HG03342 (cell line): ENCODE results near the gene CABLES1.
"Not testable (repeated sequence)": the region's sequence is repeated elsewhere in the genome, so short reads cannot be mapped to it uniquely, and the experiment has no call there.

Experiments
- ATAC-seq: cut with Tn5 transposase; IDR thresholded peaks from one replicate; pipeline ENCODE4 v1.9.1; 2021; ENCODE audit warnings: mild to moderate bottlenecking, moderate library complexity; ENCODE audit not compliant: unreplicated experiment

CABLES1 gene

DNA sequence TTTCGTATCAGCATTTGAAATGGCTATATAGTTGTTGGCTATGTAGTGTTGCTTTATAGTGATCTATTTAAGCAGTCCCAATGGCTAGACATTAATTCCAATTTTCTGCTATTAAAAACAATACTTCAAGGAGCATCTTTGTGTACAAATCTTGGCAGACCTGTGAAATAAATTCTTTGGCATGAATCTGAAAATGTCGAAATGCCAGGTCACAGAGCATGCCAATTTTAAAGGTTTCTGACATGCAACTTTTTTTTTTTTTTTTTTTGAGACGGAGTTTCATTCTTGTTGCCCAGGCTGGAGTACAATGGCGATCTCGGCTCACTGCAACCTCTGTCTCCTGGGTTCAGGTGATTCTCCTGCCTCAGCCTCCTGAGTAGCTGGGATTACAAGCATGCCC, 26.8 kb upstream of the CABLES1 start:
- no peak for ATAC-seq

GRCh38 chr18:23109163-23109562, 26.1 kb upstream of the CABLES1 start:
- not testable (repeated sequence) for ATAC-seq

DNA sequence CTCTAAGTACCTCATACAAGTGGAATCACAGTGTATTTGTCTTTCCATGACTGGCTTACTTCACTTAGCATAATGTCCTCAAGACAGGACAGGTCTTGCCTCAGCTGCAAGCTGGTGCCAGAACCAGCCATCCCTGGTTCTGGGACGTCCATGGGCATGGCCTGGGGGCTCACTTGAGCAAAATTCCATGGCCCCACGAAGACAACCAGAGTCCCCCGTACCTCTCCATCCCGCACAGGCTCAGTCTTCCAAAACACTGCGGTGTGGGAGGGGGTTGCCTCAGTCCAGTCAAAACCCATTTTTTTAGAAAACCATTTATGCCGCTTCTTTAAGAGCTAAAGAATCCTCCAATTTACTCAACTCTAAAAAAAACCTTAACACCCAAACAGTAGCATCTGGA, 21.7 kb upstream of the CABLES1 start:
- ATAC-seq, result no peak

DNA sequence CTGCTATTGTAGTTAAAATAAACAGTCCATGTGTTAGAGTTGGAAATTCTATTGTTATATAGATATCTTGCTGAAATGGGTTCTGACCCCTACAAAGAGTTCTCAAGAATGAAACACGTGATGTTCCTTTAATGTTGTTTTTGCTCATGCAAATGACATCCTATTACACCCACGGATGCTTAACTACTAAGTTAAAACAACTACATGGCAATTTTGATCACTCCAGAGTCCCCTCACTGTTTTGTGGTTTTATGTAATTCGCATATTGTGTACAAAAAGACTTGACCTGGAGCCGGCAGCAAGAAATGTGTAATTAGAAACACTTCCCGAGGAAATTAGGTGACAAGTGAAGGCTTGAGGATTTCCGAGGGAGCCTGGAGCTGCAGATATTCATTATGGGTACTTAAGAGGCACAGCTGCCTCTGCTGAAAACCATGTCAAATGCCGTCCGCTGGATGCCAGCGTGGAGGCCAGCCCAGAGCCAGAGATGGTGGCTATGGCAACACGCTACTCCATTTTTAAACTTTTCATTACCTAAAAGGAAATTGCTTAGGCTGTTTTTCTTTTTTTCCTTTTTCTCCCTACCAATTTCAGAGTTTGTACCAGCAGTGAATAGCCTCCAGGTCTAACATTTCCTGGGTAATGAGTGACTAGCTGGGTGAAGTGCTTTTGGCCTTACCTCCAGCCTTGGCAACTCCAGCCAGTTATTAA, 21.0 kb upstream of the CABLES1 start:
- no peak for ATAC-seq

DNA sequence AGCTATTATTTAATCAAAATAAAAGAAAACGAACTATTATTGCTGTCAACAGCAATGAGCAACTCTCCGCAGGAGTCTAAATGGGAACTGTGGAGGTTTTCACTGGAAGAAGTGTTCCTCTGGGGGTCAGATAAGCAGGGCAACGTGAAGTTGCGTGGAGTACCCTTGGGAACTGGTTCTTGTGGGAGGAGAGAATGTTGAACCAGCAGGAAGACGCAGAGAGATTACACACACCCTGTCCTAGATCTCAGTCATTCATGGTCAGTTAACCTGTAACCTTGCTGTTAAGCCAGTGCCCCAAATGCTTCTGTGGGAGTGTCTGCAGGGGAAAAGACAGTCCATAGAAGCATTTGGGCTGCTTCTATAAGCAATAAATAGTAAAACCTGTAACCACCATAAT, 20.4 kb upstream of the CABLES1 start:
- ATAC-seq, result no peak

- no peak for ATAC-seq
Measured at GRCh38 chr18:23115683-23116096, 19.6 kb upstream of the CABLES1 start.

DNA sequence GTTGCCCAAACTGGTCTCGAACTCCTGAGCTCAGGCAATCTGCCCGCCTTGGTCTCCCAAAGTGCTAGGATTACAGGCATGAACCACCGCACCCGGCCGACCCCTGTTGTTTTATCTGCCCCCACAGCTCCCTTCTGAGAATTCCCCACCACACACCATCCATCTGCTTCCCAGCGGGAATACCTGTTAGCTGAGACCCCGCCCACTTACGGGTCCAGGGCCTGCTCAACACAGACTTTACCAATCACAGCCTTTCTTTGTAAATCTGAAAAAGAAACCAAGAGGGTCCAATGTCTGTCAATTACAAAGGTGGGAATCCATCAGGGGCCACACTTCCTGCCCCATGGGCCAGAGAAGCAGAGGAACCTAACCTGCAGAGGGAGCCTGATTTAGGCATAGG, 14.2 kb upstream of the CABLES1 start:
- ATAC-seq, result no peak

GRCh38 chr18:23122334-23123229, 12.7 kb upstream of the CABLES1 start:
- ATAC-seq, result no peak

DNA sequence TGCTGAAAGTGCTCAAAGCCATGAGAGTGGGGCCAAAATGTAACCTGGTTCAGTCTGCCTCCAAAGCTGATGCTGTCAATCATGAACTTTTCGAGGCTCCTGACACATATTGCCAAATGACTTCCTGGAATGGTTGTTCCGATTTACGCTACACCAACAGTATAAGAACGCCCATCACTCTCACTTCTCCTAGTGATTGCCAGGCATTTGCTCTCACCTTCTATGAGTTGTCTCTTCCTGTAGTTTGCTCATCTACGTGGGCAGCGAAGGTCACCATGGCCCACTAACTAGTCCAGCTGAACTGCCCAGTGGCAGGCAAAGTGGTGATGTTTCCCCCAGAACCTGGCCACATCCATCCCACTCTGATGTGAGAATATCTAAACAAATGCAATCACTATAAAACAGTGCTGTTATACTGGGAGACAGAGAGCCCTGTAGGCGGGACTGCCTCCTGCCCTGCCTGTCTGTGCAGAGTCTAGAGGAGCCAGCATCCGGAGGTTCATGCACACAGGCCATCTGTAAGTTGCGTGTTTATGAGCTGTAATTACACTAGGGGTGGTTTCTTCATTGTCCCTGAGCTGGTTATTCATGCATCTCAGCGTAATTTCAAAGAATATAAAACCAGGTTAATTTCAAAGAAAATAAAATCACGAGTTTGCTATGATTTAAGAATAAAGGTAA, 8.8 kb upstream of the CABLES1 start:
- no peak for ATAC-seq

GRCh38 chr18:23127090-23127489, 8.2 kb upstream of the CABLES1 start:
- ATAC-seq, result no peak

- no peak for ATAC-seq
Measured at GRCh38 chr18:23129355-23130002, 5.8 kb upstream of the CABLES1 start.

DNA sequence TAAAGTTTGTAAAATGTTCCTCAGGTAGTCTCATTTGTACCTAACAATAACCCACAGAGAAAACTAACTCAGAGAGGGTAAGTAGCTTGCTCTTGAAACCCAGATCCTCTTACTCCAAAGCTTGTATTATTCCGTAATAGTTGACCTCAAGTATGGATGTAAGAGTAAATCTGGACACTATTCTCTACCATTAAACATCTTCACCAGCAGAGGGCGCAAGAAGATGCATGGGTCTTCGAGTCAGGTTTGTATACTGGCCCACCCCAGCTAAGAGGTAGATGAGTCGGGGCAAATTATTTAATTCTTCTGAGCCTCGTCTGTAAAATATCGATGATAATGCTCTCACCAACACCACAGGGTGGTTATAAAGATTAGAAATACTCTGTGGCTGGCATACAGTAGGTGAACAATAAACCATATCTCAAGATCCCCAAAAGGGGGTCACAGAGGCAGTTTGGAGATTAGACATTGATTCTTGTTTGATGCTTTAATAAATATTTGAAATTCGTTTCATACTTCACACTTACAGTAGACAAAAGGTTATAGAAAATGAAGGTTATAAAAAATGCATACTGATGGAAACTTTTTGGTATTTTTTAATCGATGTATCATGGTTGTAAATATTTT, 3.5 kb upstream of the CABLES1 start:
- no peak for ATAC-seq

GRCh38 chr18:23133860-23134779, 1.2 kb upstream of the CABLES1 start:
- ATAC-seq, result peak; percentile 43

GRCh38 chr18:23135550-23136325, 453 bp downstream of the CABLES1 start:
- peak; percentile 34 for ATAC-seq

- peak; percentile 20 for ATAC-seq
Measured at GRCh38 chr18:23136326-23137096, 1.2 kb downstream of the CABLES1 start.

DNA sequence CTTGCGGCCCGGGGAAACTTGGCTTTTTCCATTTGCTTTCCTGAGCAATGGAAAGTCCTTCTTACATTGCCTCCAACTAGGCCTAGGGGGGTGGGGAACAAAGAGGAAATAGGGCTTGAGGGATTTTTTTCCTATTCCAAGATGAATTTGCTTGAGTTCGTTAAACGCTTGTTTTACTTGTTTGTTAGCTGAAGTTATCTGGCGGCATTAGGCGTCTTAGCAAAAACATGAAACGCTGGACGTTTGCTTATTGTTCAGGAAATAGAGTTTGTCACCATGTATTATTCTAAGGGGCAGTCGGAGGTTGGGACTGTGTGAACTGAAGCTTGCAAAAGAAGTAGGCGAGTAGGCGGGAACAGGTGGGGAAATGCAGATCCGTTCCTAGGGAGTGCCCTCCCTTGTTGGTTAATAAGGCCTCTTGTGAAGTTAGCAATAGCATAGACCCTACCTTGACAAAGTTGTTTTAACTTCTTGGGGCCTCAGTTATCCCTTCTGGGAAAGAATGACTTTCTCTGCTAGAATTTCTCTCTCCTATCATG, 1.9 kb downstream of the CABLES1 start:
- ATAC-seq, result no peak

DNA sequence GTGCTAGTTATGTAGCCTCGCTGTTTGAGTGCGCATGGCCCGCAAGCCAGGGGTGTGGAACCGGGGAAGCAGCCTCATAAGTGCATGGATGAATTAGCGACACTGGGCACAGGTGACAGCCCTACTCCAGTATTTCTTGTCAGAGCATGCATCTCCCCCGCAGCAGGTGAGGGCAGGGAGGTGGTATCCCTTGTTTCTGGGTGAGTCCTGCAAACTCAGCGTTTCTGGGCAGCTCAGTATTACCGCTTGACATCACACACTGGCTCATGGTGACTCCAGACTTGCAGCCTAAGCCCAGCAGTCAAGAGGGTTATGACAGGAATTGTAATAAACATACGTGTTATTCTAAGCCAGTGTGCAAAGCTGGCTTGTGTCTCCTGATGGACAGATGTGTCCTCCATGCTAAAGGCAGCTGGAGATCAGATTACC, 2.5 kb downstream of the CABLES1 start:
- ATAC-seq, result no peak

GRCh38 chr18:23138471-23138870, 3.2 kb downstream of the CABLES1 start:
- ATAC-seq, result no peak
